ENCODE measurements around the gene NFATC2. TPM values are rescaled to one million over a fixed set of nuclear protein-coding genes. Genes with fewer than 3 reads are reported as not detected.

Gene NFATC2
- total RNA-seq, 4 donors from 2014 or later: 1.6 to 3.9 (median 2.8) TPM

DNA sequence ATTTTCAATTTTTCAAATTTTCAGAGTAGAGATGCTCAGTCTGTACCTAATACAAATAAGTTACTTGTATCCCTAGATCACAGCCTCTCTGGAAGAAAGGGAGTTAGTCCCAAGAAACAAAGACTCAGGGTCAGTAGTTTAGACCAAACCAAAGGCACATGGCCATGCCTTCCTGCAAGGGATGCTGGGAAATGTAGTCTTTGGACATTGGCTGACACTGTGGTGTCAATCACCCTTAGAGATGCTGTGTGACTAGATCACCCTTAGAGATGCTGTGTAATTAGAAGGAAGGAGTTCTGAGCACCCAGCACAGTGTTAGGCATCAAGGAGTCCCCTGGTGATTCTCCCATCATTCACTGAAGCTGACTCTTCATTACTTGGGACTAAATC lies 202.1 kb downstream of the NFATC2 start:
- intact Hi-C loops (cut with DNase I; ENCODE audit: low total_unique reads): no loop called here
- Histone ChIP-seq H3K27me3 (no peaks in the 10 kb centered on the region), H3K9me3 (no peaks in the 10 kb centered on the region), H3K4me3 (no peak overlapping the region), H3K36me3 (no peaks in the 10 kb centered on the region), H3K4me1 (no peaks in the 10 kb centered on the region), H3K27ac (no peak overlapping the region)
- ATAC-seq (no peak), DNase-seq (no peak)
- TF ChIP-seq POLR2A (IDR thresholded peaks at IDR 0.05): no peak
- TF ChIP-seq, protein P1, sequence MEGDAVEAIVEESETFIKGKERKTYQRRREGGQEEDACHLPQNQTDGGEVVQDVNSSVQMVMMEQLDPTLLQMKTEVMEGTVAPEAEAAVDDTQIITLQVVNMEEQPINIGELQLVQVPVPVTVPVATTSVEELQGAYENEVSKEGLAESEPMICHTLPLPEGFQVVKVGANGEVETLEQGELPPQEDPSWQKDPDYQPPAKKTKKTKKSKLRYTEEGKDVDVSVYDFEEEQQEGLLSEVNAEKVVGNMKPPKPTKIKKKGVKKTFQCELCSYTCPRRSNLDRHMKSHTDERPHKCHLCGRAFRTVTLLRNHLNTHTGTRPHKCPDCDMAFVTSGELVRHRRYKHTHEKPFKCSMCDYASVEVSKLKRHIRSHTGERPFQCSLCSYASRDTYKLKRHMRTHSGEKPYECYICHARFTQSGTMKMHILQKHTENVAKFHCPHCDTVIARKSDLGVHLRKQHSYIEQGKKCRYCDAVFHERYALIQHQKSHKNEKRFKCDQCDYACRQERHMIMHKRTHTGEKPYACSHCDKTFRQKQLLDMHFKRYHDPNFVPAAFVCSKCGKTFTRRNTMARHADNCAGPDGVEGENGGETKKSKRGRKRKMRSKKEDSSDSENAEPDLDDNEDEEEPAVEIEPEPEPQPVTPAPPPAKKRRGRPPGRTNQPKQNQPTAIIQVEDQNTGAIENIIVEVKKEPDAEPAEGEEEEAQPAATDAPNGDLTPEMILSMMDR (IDR thresholded peaks at IDR 0.05 in 4 of 5, conservative IDR thresholded peaks at IDR 0.05 in 1 of 5): no peak
- in situ Hi-C loops (cut with MboI; ENCODE audit: low sequenced_read_pairs in 4 of 4): no loop called here

DNA sequence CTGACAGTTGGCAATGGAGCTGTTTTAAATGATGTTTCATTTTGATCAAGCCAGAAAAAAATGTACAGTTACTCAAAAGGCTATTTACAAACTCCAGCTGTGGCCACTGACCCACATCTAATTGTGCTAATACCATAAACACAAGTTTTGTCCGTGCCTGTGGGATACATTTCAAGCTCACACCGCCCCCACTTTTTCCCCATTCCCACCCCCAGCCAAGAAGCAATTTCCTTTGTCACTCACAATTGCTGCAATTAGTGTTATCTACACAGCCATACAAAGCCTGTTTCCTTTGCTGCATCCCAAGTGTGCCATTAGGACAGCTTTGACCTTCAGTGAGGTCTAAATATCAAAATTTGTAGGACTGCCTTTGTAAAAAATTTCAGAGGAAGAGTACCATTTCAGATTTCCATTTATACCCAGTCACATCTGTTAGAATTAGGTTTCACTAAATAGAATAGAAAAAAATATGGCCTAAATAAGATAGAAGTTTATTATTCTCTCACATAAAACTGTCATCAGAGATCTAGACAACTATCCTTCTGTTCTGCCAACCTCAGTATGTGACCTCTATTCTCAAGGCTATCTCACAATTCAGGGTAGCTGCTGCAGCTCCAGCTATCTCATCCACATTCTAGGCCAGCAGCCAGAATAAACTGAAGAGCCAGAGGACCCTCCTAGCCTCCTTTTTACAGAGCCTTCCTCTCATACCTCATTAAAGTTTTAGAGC lies 202.6 kb downstream of the NFATC2 start:
- H3K4me3 ChIP-seq: no peak overlapping the region
- no peak for DNase-seq
- in situ Hi-C loops (cut with MboI; ENCODE audit: low sequenced_read_pairs in 4 of 4): no loop called here
- no peak for TF ChIP-seq POLR2A (IDR thresholded peaks at IDR 0.05)
- TF ChIP-seq, protein P1 (IDR thresholded peaks at IDR 0.05 in 4 of 5, conservative IDR thresholded peaks at IDR 0.05 in 1 of 5): no peak
- no peak overlapping the region for H3K27ac ChIP-seq
- ATAC-seq: no peak
- H3K9me3 ChIP-seq: no peaks in the 10 kb centered on the region
- no peaks in the 10 kb centered on the region for H3K4me1 ChIP-seq
- H3K27me3 ChIP-seq: no peaks in the 10 kb centered on the region
- intact Hi-C loops (cut with DNase I; ENCODE audit: low total_unique reads): no loop called here
- H3K36me3 ChIP-seq: no peaks in the 10 kb centered on the region

DNA sequence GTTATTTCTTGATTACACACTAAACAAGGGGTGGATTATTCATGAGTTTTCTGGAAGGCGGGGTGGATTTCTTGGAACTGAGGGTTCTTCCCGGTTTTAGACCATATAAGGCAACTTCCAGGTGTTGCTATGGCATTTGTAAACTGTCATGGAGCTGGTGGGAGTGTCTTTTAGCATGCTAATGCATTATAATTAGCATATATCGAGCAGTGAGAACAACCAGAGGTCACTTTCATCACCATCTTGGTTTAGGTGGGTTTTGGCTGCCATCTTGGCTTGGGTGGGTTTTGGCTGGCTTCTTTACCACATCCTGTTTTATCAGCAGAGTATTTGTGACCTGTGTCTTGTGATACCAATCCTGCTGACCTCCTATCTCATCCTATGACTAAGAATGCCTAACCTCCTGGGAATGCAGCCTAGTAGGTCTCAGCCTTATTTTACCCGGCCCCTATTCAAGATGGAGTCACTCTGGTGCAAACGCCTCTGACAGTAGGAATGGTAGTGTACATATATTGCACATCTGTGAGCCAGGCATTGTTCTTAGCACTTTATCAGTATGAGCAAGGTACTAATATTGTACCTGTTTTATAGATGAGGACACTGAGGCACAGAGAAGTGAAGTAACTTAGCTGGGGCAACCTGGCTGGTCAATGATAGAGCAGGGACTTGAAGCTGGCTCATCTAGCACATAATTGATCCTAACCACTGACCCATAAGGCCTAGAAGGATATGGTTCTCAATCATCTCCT lies 203.7 kb downstream of the NFATC2 start:
- no peaks in the 10 kb centered on the region for H3K36me3 ChIP-seq
- in situ Hi-C loops (cut with MboI; ENCODE audit: low sequenced_read_pairs in 4 of 4) (no loop called here), intact Hi-C loops (cut with DNase I; ENCODE audit: low total_unique reads) (no loop called here)
- no peak for ATAC-seq
- DNase-seq: no peak
- H3K27ac ChIP-seq: no peak overlapping the region
- H3K4me3 ChIP-seq: no peak overlapping the region
- no peaks in the 10 kb centered on the region for H3K27me3 ChIP-seq
- TF ChIP-seq, protein P1 (IDR thresholded peaks at IDR 0.05 in 4 of 5, conservative IDR thresholded peaks at IDR 0.05 in 1 of 5): no peak
- TF ChIP-seq POLR2A (IDR thresholded peaks at IDR 0.05): no peak
- H3K9me3 ChIP-seq: no peaks in the 10 kb centered on the region
- no peaks in the 10 kb centered on the region for H3K4me1 ChIP-seq

DNA sequence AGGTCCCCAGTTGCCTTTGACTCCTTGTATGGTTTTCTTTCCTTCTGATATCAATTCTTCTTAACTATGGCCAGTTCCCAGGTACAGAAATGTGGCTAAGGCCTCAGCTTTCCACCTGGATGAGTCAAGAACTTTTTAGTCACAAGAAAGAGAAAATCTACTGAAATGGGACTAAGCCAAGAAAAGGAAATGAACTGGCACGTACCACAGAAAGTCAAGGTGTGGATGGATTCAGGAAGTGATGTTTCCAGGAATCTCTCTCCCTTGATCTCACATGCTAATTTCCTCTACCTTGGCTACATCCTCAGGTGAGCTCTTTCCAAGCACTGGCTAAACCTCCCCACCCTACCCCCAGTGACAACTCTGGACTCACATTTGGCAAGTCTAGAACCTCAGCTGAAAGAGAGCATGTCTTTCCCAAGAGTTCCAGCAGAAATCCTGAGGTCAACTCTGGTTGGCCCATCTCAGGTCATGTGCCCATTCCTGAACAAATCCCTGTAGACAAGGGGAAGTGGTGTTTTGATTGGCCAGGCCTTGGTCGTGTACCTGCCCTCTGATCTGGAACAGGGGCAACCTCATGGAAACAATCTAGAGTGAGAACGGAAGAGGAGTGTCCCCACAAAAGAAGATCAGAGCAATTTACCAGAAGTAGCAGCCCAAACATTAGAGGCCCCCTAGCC lies 205.3 kb downstream of the NFATC2 start:
- TF ChIP-seq POLR2A (IDR thresholded peaks at IDR 0.05): no peak
- TF ChIP-seq, protein P1 (IDR thresholded peaks at IDR 0.05 in 4 of 5, conservative IDR thresholded peaks at IDR 0.05 in 1 of 5): no peak
- DNase-seq (no peak), ATAC-seq (no peak)
- Histone ChIP-seq H3K27me3 (no peaks in the 10 kb centered on the region), H3K4me1 (no peaks in the 10 kb centered on the region), H3K27ac (no peak overlapping the region), H3K9me3 (no peaks in the 10 kb centered on the region), H3K36me3 (no peaks in the 10 kb centered on the region), H3K4me3 (no peak overlapping the region)
- intact Hi-C loops (cut with DNase I; ENCODE audit: low total_unique reads): no loop called here
- in situ Hi-C loops (cut with MboI; ENCODE audit: low sequenced_read_pairs in 4 of 4): no loop called here

Small RNA genes within 50 kb of the gene (microRNA-seq; reads per million reads assigned to microRNA genes)
- gene MIR3194 (ENCODE audit: borderline replicate concordance in 2 of 2): 0 to 1.2 reads per million in 2 donors

Other genes with a start within 250 kb of the NFATC2 start
- gene ATP9A, start 225.7 kb upstream of the NFATC2 start, total RNA-seq: 10 to 100 TPM; 11.8 to 34.8 (median 20.8) TPM